Breast epithelium (tissue), 3 donors: Measurements from ENCODE around the gene MCUB.

Experiments used
- POLR2A ChIP-seq: fragments of 450-650 bp; IDR thresholded peaks from one replicate; pipeline ENCODE4 v1.6.1; 2016; ENCODE audit warnings: antibody characterized with exemption, mild to moderate bottlenecking, moderate library complexity
- POLR2AphosphoS5 ChIP-seq, 3 donors: sonication (generic); formaldehyde crosslinking; IDR thresholded peaks; one replicate each; pipeline ENCODE4 v1.6.1; 2017; ENCODE audit warnings: antibody characterized with exemption in 3 of 3
- TF ChIP-seq, protein P1 (sequence below), 3 donors: fragments of 450-650 bp; IDR thresholded peaks; one replicate each; pipeline ENCODE4 v1.5.1; 2016 to 2017; ENCODE audit warnings: antibody characterized with exemption in 3 of 3, mild to moderate bottlenecking in 3 of 3, moderate library complexity in 3 of 3

DNA sequence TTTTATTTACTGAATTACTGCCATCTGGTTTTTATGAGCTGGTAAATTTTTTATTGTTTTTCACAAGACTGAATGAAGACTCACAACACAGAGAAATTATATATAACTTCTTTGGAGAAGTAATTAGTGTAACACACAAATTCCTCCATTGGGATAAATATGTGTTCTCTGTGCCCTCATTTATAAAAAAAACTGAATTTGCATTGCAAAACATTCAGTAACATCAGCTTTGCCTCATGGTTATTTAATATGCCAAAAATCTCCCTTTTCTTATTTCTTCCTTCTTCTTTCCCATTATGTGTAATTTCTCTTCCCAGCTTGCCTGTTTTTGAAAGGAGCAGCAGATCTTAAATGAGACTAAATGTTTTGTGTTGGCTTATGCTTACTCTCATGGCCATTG lies 124.7 kb downstream of the MCUB start:
- TF ChIP-seq POLR2A (no peak), POLR2AphosphoS5 (IDR thresholded peaks at IDR 0.05) (no peak)
- TF ChIP-seq, protein P1, sequence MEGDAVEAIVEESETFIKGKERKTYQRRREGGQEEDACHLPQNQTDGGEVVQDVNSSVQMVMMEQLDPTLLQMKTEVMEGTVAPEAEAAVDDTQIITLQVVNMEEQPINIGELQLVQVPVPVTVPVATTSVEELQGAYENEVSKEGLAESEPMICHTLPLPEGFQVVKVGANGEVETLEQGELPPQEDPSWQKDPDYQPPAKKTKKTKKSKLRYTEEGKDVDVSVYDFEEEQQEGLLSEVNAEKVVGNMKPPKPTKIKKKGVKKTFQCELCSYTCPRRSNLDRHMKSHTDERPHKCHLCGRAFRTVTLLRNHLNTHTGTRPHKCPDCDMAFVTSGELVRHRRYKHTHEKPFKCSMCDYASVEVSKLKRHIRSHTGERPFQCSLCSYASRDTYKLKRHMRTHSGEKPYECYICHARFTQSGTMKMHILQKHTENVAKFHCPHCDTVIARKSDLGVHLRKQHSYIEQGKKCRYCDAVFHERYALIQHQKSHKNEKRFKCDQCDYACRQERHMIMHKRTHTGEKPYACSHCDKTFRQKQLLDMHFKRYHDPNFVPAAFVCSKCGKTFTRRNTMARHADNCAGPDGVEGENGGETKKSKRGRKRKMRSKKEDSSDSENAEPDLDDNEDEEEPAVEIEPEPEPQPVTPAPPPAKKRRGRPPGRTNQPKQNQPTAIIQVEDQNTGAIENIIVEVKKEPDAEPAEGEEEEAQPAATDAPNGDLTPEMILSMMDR (IDR thresholded peaks at IDR 0.05) = no peak
